Measurements from ENCODE around the gene MYRFL.

The MYRFL gene

GRCh38 chr12:69948851-69949250 lies 123.8 kb downstream of the MYRFL start:
- ChIA-PET CTCF (no interaction called here), POLR2A (no interaction called here)
- no peak overlapping the region for H3K4me3 ChIP-seq (ENCODE audit: low read depth, low read length)
- no peak for DNase-seq (ENCODE audit: low read depth, low spot score)
- no peak for TF ChIP-seq CTCF (IDR thresholded peaks at IDR 0.05; ENCODE audit: insufficient read depth, low read length, missing control alignments)

- CTCF ChIA-PET: no interaction called here
- DNase-seq (ENCODE audit: low read depth, low spot score): no peak
- no peak overlapping the region for H3K4me3 ChIP-seq (ENCODE audit: low read depth, low read length)
- TF ChIP-seq CTCF (IDR thresholded peaks at IDR 0.05; ENCODE audit: insufficient read depth, low read length, missing control alignments): no peak
- POLR2A ChIA-PET: no interaction called here
Observed at GRCh38 chr12:69949311-69950002, 124.4 kb downstream of the MYRFL start.

- ChIA-PET POLR2A (no interaction called here), CTCF (no interaction called here)
- TF ChIP-seq CTCF (IDR thresholded peaks at IDR 0.05; ENCODE audit: insufficient read depth, low read length, missing control alignments): no peak
- no peak for DNase-seq (ENCODE audit: low read depth, low spot score)
- H3K4me3 ChIP-seq (ENCODE audit: low read depth, low read length): no peak overlapping the region
Observed at GRCh38 chr12:69951108-69951507, 126.1 kb downstream of the MYRFL start.

GRCh38 chr12:69952890-69953289 lies 127.9 kb downstream of the MYRFL start:
- POLR2A ChIA-PET: no interaction called here
- CTCF ChIA-PET: interaction anchor here (1.2 kb wide), 1 partner anchor 17 kb away, joined by 3 read pairs; no protein-coding TSS in a partner anchor
- no peak for TF ChIP-seq CTCF (IDR thresholded peaks at IDR 0.05; ENCODE audit: insufficient read depth, low read length, missing control alignments)
- no peak overlapping the region for H3K4me3 ChIP-seq (ENCODE audit: low read depth, low read length)
- no peak for DNase-seq (ENCODE audit: low read depth, low spot score)

- POLR2A ChIA-PET: no interaction called here
- no peak for TF ChIP-seq CTCF (IDR thresholded peaks at IDR 0.05; ENCODE audit: insufficient read depth, low read length, missing control alignments)
- DNase-seq (ENCODE audit: low read depth, low spot score): no peak
- no peak overlapping the region for H3K4me3 ChIP-seq (ENCODE audit: low read depth, low read length)
- CTCF ChIA-PET: no interaction called here
Observed at GRCh38 chr12:69961246-69961645, 136.2 kb downstream of the MYRFL start.

- no peak for TF ChIP-seq CTCF (IDR thresholded peaks at IDR 0.05; ENCODE audit: insufficient read depth, low read length, missing control alignments)
- CTCF ChIA-PET: interaction anchor here (0.9 kb wide), 1 partner anchor 13 kb away, joined by 3 read pairs; no protein-coding TSS in a partner anchor
- POLR2A ChIA-PET: no interaction called here
- no peak overlapping the region for H3K4me3 ChIP-seq (ENCODE audit: low read depth, low read length)
- DNase-seq (ENCODE audit: low read depth, low spot score): no peak
Observed at GRCh38 chr12:69966409-69966808, 141.4 kb downstream of the MYRFL start.

Data from AG04449 (cell line).